GM18519 (cell line): Measurements from ENCODE around the gene LINGO4.

ENCODE experiments used
- ATAC-seq: cut with Tn5 transposase; IDR thresholded peaks from one replicate; pipeline ENCODE4 v1.9.1; 2021; ENCODE audit warnings: mild to moderate bottlenecking, moderate library complexity; ENCODE audit not compliant: unreplicated experiment, low FRiP score

Gene LINGO4

GRCh38 chr1:151834239-151834638 lies 29.0 kb upstream of the LINGO4 start:
- no peak for ATAC-seq

- no peak for ATAC-seq
Observed at GRCh38 chr1:151833172-151833900, 28.1 kb upstream of the LINGO4 start.

GRCh38 chr1:151832318-151832980 lies 27.2 kb upstream of the LINGO4 start:
- no peak for ATAC-seq

- no peak for ATAC-seq
Observed at GRCh38 chr1:151831605-151832004, 26.4 kb upstream of the LINGO4 start, which contains the start of gene RORC. TSS of gene RORC (minus strand) at chr1:151831802. CDS start at chr1:151831764, 38 bp downstream.

GRCh38 chr1:151831256-151831591 lies 26.0 kb upstream of the LINGO4 start:
- ATAC-seq = no peak

- no peak for ATAC-seq
Observed at GRCh38 chr1:151830055-151830454, 24.8 kb upstream of the LINGO4 start.

- no peak for ATAC-seq
Observed at GRCh38 chr1:151829352-151830046, 24.3 kb upstream of the LINGO4 start.

- no peak for ATAC-seq
Observed at GRCh38 chr1:151828921-151829320, 23.7 kb upstream of the LINGO4 start.

GRCh38 chr1:151827853-151828252 lies 22.6 kb upstream of the LINGO4 start:
- no peak for ATAC-seq

DNA sequence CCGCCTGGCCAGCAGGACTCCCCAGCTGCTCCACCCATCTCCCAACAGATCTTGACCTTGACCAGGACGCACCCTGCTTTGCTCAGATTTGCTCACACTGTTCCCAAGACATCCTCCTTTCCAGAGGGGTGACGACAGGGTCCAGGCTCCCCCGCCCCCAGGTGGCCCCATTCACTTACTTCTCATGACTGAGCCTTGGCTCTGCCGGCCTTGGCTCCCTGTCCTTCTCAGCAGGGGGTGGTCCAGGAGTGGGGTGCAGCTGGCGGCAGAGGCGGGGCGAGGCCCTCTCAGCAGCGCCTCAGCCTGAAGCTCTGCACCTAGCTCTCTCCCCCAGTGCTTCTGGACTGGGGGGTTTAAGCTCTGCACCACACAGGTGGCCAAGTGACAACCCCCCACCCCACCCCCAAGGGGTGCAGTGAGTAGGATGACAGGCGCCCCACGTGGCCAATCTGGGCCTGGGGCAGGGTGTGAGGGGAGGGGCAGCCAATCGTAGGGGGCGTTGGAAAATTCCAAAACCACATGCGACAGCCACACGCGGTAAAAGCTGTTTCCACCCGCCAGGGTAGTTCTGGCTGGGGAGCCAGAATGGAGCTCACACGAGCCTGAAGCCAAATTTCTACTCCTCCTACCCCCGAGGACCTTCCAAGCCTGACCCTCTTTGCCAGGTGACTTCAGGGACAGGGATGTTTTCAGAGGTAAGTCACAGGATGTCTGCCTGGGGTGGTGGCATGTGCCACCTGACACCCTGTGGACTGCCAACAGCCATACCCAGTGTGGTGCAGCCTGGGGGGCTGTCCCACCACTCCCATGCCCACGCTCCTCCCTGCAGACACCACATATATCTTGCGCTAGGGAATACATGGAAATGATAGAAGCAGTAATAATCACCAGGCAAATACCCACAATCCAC lies 20.8 kb upstream of the LINGO4 start:
- ATAC-seq = no peak

DNA sequence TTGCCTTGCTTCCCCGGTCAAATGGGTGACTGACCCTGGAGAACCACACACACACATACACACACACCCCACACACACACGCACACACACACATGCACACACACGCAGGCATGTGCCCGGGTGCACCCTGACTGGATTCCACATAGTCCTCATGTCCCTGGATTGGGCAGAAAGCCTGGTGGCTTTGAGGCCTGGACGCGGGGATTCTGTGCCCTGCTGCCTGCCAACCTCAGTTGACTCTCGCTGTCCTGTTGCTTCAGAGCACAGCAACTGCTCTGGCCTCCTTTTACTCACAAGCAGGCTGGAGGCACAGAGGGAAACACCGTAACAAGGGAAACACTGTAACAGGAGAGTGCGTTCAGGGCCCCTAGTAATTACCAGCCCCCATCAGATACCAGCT lies 20.0 kb upstream of the LINGO4 start:
- ATAC-seq = no peak

- no peak for ATAC-seq
Observed at GRCh38 chr1:151823175-151823574, 18.0 kb upstream of the LINGO4 start.

GRCh38 chr1:151822404-151822803 lies 17.2 kb upstream of the LINGO4 start:
- ATAC-seq = no peak

DNA sequence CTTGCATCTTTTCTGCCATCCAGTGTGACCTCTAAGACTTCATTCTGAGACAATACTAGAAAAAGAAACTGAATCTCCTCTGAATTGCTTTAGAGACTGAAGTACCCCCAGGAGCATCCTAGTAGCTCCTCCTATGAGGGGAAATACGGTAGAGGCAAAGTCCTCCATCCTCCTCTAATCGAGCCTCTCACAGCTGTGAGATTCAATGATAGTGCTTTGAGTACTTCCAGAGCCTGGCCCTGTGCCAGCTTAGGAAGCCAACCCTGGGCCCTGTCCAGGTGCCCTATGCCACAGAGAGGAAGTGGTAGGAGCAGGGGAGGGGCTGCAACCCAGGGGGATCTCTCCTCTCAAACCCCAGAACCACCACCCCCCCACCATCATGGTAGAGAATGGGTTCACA lies 15.7 kb upstream of the LINGO4 start:
- no peak for ATAC-seq

- no peak for ATAC-seq
Observed at GRCh38 chr1:151819976-151820623, 14.9 kb upstream of the LINGO4 start.

- ATAC-seq = no peak
Observed at GRCh38 chr1:151819227-151819835, 14.1 kb upstream of the LINGO4 start.

DNA sequence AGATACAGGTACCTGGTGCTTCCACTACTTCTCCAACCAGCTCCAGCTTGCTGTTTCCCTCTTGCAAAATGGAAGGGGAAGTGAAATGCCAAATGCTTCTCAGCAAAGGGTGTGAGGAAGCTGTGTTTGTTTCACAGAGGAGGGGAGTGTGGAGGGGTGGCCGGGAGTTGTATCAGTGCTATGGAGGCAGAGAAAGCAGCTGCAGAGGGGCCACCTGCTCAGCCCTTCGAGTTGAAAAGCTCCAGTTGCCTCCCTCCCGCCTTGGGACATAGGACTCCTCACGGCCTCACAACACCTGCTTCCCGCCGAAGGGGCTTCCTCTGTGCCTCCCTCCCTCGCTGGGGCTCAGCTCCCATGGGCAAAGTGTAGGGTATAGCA lies 12.1 kb upstream of the LINGO4 start:
- no peak for ATAC-seq

DNA sequence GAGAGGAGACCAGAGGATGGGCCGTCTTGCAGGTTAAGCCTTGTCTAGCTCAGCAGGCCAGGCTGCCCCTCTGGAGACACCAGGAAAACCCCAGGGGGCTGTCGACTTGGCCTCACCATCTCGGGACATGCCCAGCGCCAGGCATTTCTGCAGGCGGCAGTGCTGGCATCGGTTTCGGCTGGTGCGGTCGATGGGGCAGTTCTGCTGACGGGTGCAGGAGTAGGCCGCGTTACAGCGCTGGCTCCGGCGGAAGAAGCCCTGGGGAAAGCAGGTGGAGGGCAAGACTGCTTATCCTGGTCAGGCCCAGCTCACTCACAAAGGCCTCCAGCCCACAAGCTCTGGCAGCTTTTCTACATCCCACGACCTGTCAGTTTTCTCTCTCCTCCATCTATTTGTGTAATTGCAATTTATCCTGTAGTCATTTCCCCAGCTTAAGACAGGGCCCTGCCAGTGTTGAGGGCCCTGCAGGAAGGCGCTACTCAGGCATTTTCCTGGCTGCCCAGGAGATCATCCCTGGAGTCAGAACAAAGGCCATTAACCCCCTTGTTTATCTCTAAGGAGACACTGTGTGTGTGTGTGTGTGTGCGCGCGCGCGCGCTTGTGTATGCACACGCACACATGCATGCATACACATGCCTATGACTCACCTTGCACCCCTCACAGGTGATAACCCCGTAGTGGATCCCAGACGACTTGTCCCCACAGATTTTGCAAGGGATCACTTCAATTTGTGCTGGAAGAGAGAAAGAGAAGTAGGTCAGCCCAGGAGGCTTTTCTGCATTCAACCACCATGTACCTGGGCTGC lies 11.5 kb upstream of the LINGO4 start:
- no peak for ATAC-seq

DNA sequence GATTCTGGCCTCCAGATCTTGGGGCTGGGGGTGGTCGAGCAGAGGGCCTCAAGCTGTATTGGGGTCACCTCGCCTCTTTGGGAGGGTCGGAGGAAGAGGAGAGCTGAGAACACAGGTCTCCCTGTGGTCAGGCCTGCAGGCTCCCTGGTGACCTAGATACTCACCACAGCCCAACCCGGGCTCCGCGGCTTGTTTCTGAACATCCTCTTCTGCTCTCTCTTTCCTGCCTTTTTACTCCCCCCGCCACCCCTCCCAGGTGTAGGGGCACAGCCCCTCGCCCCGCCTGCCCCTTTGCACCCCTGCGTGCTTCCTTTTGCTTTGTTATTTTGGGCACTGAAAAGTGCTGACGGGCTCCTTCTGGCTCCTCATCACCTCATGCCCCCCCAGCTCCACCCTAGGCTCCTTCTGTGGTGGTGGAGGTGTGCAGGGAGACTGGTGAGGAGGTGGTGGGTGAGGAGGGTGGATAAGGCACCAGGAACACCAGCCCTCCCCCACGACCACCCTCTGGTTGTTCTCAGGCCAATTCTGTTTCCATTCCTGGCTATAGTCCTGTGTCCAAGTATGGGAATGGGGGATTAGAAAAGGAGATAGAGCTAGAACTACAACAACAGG lies 10.6 kb upstream of the LINGO4 start:
- ATAC-seq = no peak
